ENCODE measurements around the gene MGAT5.

MGAT5 gene

GRCh38 chr2:134399096-134399495, 145.2 kb downstream of the MGAT5 start:
- no peak overlapping the region for H2BK15ac ChIP-seq (ENCODE audit: low read length)
- H2BK12ac ChIP-seq (ENCODE audit: low read length) = no peak overlapping the region
- H3K4ac ChIP-seq (ENCODE audit: low read length) = no peak overlapping the region
- H3K36me3 ChIP-seq (replicated peaks in 1 of 2; ENCODE audit: control insufficient read depth in 2 of 2, insufficient read depth in 2 of 2, low read length in 2 of 2) = peaks cover 3 to 16% of the 10 kb centered on the region in 2 donors
- no peak overlapping the region for H2BK120ac ChIP-seq (ENCODE audit: low read depth, low read length)
- no peaks in the 10 kb centered on the region for H3K79me1 ChIP-seq (ENCODE audit: low read depth, low read length)
- no peaks in the 10 kb centered on the region for H3K4me1 ChIP-seq (ENCODE audit: control insufficient read depth in 2 of 2, insufficient read depth in 1 of 2, low read depth in 1 of 2, low read length in 2 of 2)
- no peak for DNase-seq (ENCODE audit: low spot score)
- H3K9ac ChIP-seq (ENCODE audit: low read depth, low read length, poor library complexity) = no peak overlapping the region
- H3K9me3 ChIP-seq (replicated peaks in 1 of 2; ENCODE audit: control insufficient read depth in 2 of 2, insufficient read depth in 1 of 2, low read depth in 1 of 2, low read length in 2 of 2) = no peaks in the 10 kb centered on the region
- no peak overlapping the region for H3K4me2 ChIP-seq (ENCODE audit: insufficient read depth, low read length, poor library complexity, severe bottlenecking)
- H3K14ac ChIP-seq (ENCODE audit: low read length) = no peak overlapping the region
- no peak overlapping the region for H3K23ac ChIP-seq (ENCODE audit: low read depth, low read length, poor library complexity)
- WGBS, 2 donors (ENCODE audit: extremely low coverage in 2 of 2, insufficient read length in 2 of 2, insufficient replicate concordance in 1 of 2) = no CpG with 5 or more reads among the region's 2 CpGs
- no peak overlapping the region for H2AFZ ChIP-seq (ENCODE audit: low read length)
- H2AK5ac ChIP-seq (ENCODE audit: low read depth, low read length) = no peak overlapping the region
- no peak overlapping the region for H2BK5ac ChIP-seq (ENCODE audit: low read length)
- H4K8ac ChIP-seq (ENCODE audit: low read depth, low read length) = no peak overlapping the region
- no peak overlapping the region for H4K91ac ChIP-seq (ENCODE audit: low read depth, low read length, poor library complexity)
- H3K27ac ChIP-seq (replicated peaks; ENCODE audit: low read length) = no peak overlapping the region
- no peak overlapping the region for H3K18ac ChIP-seq (ENCODE audit: low read length)
- H3K4me3 ChIP-seq (ENCODE audit: low read length in 2 of 2) = no peak overlapping the region
- no peaks in the 10 kb centered on the region for H3K27me3 ChIP-seq (ENCODE audit: control insufficient read depth in 3 of 3, insufficient read depth in 3 of 3, low read depth in 1 of 3, low read length in 3 of 3)

DNA sequence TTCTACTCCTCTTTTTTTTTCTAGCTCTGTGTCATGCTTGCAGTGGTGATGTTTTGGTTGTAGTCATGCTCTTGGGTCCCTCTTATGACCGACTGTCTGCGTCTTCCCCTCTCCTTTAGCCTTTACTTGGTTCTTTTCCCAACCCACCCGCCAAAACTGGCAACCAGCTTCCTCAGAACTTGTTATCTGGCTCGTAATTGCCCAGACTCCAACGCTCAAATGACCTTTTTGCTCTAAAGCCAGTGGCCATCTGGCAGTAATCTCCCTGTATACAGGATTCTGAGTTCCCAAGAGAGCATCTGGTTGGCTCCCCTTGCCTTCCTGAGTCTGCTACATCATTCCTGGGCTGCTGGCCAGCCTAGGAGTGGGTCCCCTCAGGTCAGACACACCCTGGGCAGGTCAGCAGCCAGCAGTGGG, 147.2 kb downstream of the MGAT5 start:
- no peak overlapping the region for H2BK5ac ChIP-seq (ENCODE audit: low read length)
- H4K91ac ChIP-seq (ENCODE audit: low read depth, low read length, poor library complexity) = no peak overlapping the region
- H3K9me3 ChIP-seq (replicated peaks in 1 of 2; ENCODE audit: control insufficient read depth in 2 of 2, insufficient read depth in 1 of 2, low read depth in 1 of 2, low read length in 2 of 2) = no peaks in the 10 kb centered on the region
- WGBS, 2 donors (ENCODE audit: extremely low coverage in 2 of 2, insufficient read length in 2 of 2, insufficient replicate concordance in 1 of 2) = no CpG with 5 or more reads among the region's 5 CpGs
- no peak overlapping the region for H2AFZ ChIP-seq (ENCODE audit: low read length)
- no peak overlapping the region for H3K27ac ChIP-seq (replicated peaks; ENCODE audit: low read length)
- H2BK15ac ChIP-seq (ENCODE audit: low read length) = no peak overlapping the region
- no peak overlapping the region for H2BK12ac ChIP-seq (ENCODE audit: low read length)
- no peaks in the 10 kb centered on the region for H3K79me1 ChIP-seq (ENCODE audit: low read depth, low read length)
- no peak overlapping the region for H4K8ac ChIP-seq (ENCODE audit: low read depth, low read length)
- no peak overlapping the region for H3K4me3 ChIP-seq (ENCODE audit: low read length in 2 of 2)
- no peak overlapping the region for H3K4me2 ChIP-seq (ENCODE audit: insufficient read depth, low read length, poor library complexity, severe bottlenecking)
- H3K4me1 ChIP-seq (ENCODE audit: control insufficient read depth in 2 of 2, insufficient read depth in 1 of 2, low read depth in 1 of 2, low read length in 2 of 2) = no peaks in the 10 kb centered on the region
- H2BK120ac ChIP-seq (ENCODE audit: low read depth, low read length) = no peak overlapping the region
- H3K18ac ChIP-seq (ENCODE audit: low read length) = no peak overlapping the region
- no peaks in the 10 kb centered on the region for H3K27me3 ChIP-seq (ENCODE audit: control insufficient read depth in 3 of 3, insufficient read depth in 3 of 3, low read depth in 1 of 3, low read length in 3 of 3)
- H3K36me3 ChIP-seq (replicated peaks in 1 of 2; ENCODE audit: control insufficient read depth in 2 of 2, insufficient read depth in 2 of 2, low read length in 2 of 2) = peaks cover 3 to 32% of the 10 kb centered on the region in 2 donors
- H3K23ac ChIP-seq (ENCODE audit: low read depth, low read length, poor library complexity) = no peak overlapping the region
- no peak overlapping the region for H3K4ac ChIP-seq (ENCODE audit: low read length)
- H3K14ac ChIP-seq (ENCODE audit: low read length) = no peak overlapping the region
- H3K9ac ChIP-seq (ENCODE audit: low read depth, low read length, poor library complexity) = peak overlapping the region; percentile 7
- no peak overlapping the region for H2AK5ac ChIP-seq (ENCODE audit: low read depth, low read length)
- DNase-seq (ENCODE audit: low spot score) = no peak

- Histone ChIP-seq H2BK120ac (ENCODE audit: low read depth, low read length) (no peak overlapping the region), H2BK5ac (ENCODE audit: low read length) (no peak overlapping the region), H3K9ac (ENCODE audit: low read depth, low read length, poor library complexity) (no peak overlapping the region), H3K18ac (ENCODE audit: low read length) (no peak overlapping the region), H3K79me1 (ENCODE audit: low read depth, low read length) (no peaks in the 10 kb centered on the region), H4K91ac (ENCODE audit: low read depth, low read length, poor library complexity) (no peak overlapping the region), H2AK5ac (ENCODE audit: low read depth, low read length) (no peak overlapping the region), H3K23ac (ENCODE audit: low read depth, low read length, poor library complexity) (no peak overlapping the region), H3K36me3 (replicated peaks in 1 of 2; ENCODE audit: control insufficient read depth in 2 of 2, insufficient read depth in 2 of 2, low read length in 2 of 2) (peaks cover 3 to 32% of the 10 kb centered on the region in 2 donors), H3K14ac (ENCODE audit: low read length) (no peak overlapping the region), H3K27me3 (ENCODE audit: control insufficient read depth in 3 of 3, insufficient read depth in 3 of 3, low read depth in 1 of 3, low read length in 3 of 3) (no peaks in the 10 kb centered on the region), H3K9me3 (replicated peaks in 1 of 2; ENCODE audit: control insufficient read depth in 2 of 2, insufficient read depth in 1 of 2, low read depth in 1 of 2, low read length in 2 of 2) (no peaks in the 10 kb centered on the region), H2BK15ac (ENCODE audit: low read length) (no peak overlapping the region), H3K4me1 (ENCODE audit: control insufficient read depth in 2 of 2, insufficient read depth in 1 of 2, low read depth in 1 of 2, low read length in 2 of 2) (no peaks in the 10 kb centered on the region), H2BK12ac (ENCODE audit: low read length) (no peak overlapping the region), H4K8ac (ENCODE audit: low read depth, low read length) (no peak overlapping the region), H2AFZ (ENCODE audit: low read length) (no peak overlapping the region), H3K4me2 (ENCODE audit: insufficient read depth, low read length, poor library complexity, severe bottlenecking) (no peak overlapping the region), H3K4me3 (ENCODE audit: low read length in 2 of 2) (no peak overlapping the region), H3K27ac (replicated peaks; ENCODE audit: low read length) (no peak overlapping the region), H3K4ac (ENCODE audit: low read length) (no peak overlapping the region)
- no CpG with 5 or more reads among the region's 2 CpGs for WGBS, 2 donors (ENCODE audit: extremely low coverage in 2 of 2, insufficient read length in 2 of 2, insufficient replicate concordance in 1 of 2)
- no peak for DNase-seq (ENCODE audit: low spot score)
Observed at GRCh38 chr2:134401789-134402188, 147.9 kb downstream of the MGAT5 start.

GRCh38 chr2:134402410-134402809, 148.5 kb downstream of the MGAT5 start:
- Histone ChIP-seq H3K9ac (ENCODE audit: low read depth, low read length, poor library complexity) (no peak overlapping the region), H4K91ac (ENCODE audit: low read depth, low read length, poor library complexity) (no peak overlapping the region), H3K14ac (ENCODE audit: low read length) (no peak overlapping the region), H3K27me3 (ENCODE audit: control insufficient read depth in 3 of 3, insufficient read depth in 3 of 3, low read depth in 1 of 3, low read length in 3 of 3) (no peaks in the 10 kb centered on the region), H2BK15ac (ENCODE audit: low read length) (no peak overlapping the region), H2BK120ac (ENCODE audit: low read depth, low read length) (no peak overlapping the region), H3K4me3 (ENCODE audit: low read length in 2 of 2) (no peak overlapping the region), H3K79me1 (ENCODE audit: low read depth, low read length) (no peaks in the 10 kb centered on the region), H3K9me3 (replicated peaks in 1 of 2; ENCODE audit: control insufficient read depth in 2 of 2, insufficient read depth in 1 of 2, low read depth in 1 of 2, low read length in 2 of 2) (no peaks in the 10 kb centered on the region), H3K23ac (ENCODE audit: low read depth, low read length, poor library complexity) (no peak overlapping the region), H2BK12ac (ENCODE audit: low read length) (no peak overlapping the region), H2AK5ac (ENCODE audit: low read depth, low read length) (no peak overlapping the region), H3K36me3 (replicated peaks in 1 of 2; ENCODE audit: control insufficient read depth in 2 of 2, insufficient read depth in 2 of 2, low read length in 2 of 2) (peaks cover 3 to 32% of the 10 kb centered on the region in 2 donors), H3K4me2 (ENCODE audit: insufficient read depth, low read length, poor library complexity, severe bottlenecking) (no peak overlapping the region), H3K4ac (ENCODE audit: low read length) (no peak overlapping the region), H2BK5ac (ENCODE audit: low read length) (no peak overlapping the region), H3K27ac (replicated peaks; ENCODE audit: low read length) (no peak overlapping the region), H2AFZ (ENCODE audit: low read length) (no peak overlapping the region), H3K18ac (ENCODE audit: low read length) (no peak overlapping the region), H4K8ac (ENCODE audit: low read depth, low read length) (no peak overlapping the region), H3K4me1 (ENCODE audit: control insufficient read depth in 2 of 2, insufficient read depth in 1 of 2, low read depth in 1 of 2, low read length in 2 of 2) (no peaks in the 10 kb centered on the region)
- no CpG with 5 or more reads among the region's 1 CpG for WGBS, 2 donors (ENCODE audit: extremely low coverage in 2 of 2, insufficient read length in 2 of 2, insufficient replicate concordance in 1 of 2)
- no peak for DNase-seq (ENCODE audit: low spot score)
